ENCODE measurements around the gene SLC13A3.

DNA sequence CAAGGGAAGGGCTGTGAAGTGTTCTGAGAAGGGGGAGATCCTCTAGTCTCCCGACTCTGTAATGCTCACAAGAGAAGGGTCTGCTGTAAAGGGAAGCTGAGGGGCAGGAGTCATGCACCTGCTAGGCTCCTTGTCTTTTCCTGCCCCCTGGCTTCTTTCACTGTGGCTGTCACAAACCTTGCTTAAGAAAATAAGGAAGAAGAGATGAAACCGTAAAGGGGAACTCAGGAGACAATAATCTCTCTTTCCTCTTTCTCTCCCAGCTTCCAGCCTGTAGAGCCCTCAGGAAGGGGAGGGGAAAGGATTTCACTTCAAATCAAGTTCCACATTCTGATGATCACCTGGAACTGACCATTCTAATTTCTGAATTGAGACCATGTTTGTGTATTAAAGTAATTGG, 26.3 kb downstream of the SLC13A3 start:
- no peak for TF ChIP-seq SREBF2 (IDR thresholded peaks at IDR 0.05)
- TF ChIP-seq MAX (IDR thresholded peaks at IDR 0.05) = no peak
